Thoracic aorta (tissue), 2 donors: ENCODE measurements around the gene TFR2. TPM values are rescaled to one million over a fixed set of nuclear protein-coding genes. Genes with fewer than 3 reads are reported as not detected.

Experiments used
- ATAC-seq: fragments of 150-250 bp; one replicate; pipeline ENCODE4 v1.8.0; 2017; ENCODE audit warnings: low read depth; ENCODE audit not compliant: insufficient number of reproducible peaks, low FRiP score
- DNase-seq: peaks from one replicate; pipeline ENCODE4 v3.0.0-alpha.2; 2020; ENCODE audit warnings: low spot score
- H3K27ac ChIP-seq, 2 donors: fragments of 200-600 bp; sonication (generic); 1 replicate in 1 of 2; 2 replicates in 1 of 2; pipeline ENCODE4 v1.5.1; 2016; ENCODE audit warnings: mild to moderate bottlenecking in 2 of 2, moderate library complexity in 2 of 2
- H3K27me3 ChIP-seq: fragments of 200-600 bp; sonication (generic); replicated peaks from 2 replicates; pipeline ENCODE4 v1.6.0; 2016; ENCODE audit warnings: mild to moderate bottlenecking; ENCODE audit not compliant: insufficient read depth
- H3K36me3 ChIP-seq: fragments of 200-600 bp; sonication (generic); one replicate; pipeline ENCODE4 v1.5.1; 2016
- H3K4me1 ChIP-seq, 2 donors: fragments of 200-600 bp; sonication (generic); 1 replicate in 1 of 2; 2 replicates in 1 of 2; pipeline versions ENCODE4 v1.5.1 to v1.6.0; 2016; ENCODE audit warnings: low read depth in 2 of 2, mild to moderate bottlenecking in 1 of 2; ENCODE audit not compliant: control insufficient read depth in 1 of 2
- H3K4me3 ChIP-seq: fragments of 200-600 bp; sonication (generic); 2 replicates; pipeline ENCODE4 v1.5.1; 2016; ENCODE audit warnings: mild to moderate bottlenecking
- H3K9me3 ChIP-seq: fragments of 200-600 bp; sonication (generic); 2 replicates; pipeline ENCODE4 v1.5.1; 2016
- total RNA-seq, 2 donors: library from RNA; depleted of rRNA; stranded (reverse); fragments of >200 nt; gene quantifications; one replicate each; pipeline versions ENCODE4 v1.1.0 to v1.2.3, GENCODE V29; 2016
- TF ChIP-seq, protein P1 (sequence below): fragments of 200-600 bp; sonication (generic); IDR thresholded peaks from one replicate; pipeline ENCODE4 v1.5.1; 2019; ENCODE audit warnings: antibody characterized with exemption

The TFR2 gene
- total RNA-seq, 2 donors from 2014 or later = 0.35 to 1.9 TPM

DNA sequence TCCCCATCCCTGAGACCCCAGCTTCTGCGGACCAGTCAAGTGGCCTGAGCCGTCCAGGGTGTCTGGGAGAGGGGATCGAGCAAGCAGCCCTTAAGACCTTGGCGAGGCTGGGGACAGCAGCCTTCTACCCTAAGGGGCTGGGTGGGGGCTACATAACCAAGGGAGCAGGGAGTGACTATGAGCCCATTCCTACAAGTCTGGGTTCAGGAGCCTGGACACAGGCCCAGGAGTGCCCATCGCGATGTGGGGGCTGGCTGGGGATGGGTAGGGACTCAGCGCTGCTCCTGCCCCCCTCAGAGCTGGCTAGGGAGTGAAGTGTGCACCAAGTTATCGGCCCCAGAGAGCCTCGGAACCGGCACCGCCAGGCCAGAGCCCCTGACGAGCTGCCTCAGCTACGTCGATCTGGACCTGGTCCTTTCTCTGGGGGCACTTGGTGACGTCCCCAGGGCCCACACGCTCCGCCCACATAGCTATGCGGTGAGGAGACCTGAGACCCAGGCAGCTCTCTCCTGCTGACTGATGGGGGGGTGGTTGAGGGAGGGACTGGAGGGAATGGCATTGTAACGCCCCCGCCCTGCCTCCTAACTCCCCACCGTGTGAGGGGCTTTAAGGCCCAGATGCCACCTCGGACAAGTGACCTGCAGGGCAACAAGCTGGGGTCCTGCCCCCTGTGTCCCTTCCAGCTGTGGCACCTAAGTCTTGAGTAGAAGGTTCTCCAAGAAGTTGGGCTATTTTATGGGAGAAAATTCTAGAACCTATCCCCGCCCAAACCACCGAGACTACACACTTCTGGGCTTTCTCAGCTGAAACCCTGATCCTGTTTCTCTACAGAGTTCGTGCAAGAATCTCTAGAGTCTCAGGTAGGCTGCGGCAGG, 70.2 kb downstream of the TFR2 start:
- ATAC-seq (no peak), DNase-seq (no peak)
- Histone ChIP-seq H3K27ac (no peak overlapping the region), H3K4me1 (peaks cover 8 to 14% of the 10 kb centered on the region in 2 donors), H3K4me3 (no peak overlapping the region), H3K36me3 (peaks cover 16% of the 10 kb centered on the region), H3K27me3 (no peaks in the 10 kb centered on the region), H3K9me3 (no peaks in the 10 kb centered on the region)
- TF ChIP-seq, protein P1, sequence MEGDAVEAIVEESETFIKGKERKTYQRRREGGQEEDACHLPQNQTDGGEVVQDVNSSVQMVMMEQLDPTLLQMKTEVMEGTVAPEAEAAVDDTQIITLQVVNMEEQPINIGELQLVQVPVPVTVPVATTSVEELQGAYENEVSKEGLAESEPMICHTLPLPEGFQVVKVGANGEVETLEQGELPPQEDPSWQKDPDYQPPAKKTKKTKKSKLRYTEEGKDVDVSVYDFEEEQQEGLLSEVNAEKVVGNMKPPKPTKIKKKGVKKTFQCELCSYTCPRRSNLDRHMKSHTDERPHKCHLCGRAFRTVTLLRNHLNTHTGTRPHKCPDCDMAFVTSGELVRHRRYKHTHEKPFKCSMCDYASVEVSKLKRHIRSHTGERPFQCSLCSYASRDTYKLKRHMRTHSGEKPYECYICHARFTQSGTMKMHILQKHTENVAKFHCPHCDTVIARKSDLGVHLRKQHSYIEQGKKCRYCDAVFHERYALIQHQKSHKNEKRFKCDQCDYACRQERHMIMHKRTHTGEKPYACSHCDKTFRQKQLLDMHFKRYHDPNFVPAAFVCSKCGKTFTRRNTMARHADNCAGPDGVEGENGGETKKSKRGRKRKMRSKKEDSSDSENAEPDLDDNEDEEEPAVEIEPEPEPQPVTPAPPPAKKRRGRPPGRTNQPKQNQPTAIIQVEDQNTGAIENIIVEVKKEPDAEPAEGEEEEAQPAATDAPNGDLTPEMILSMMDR = no peak

Other genes with a start within 250 kb of the TFR2 start
- 1 to 10 TPM; 3.1 to 3.5 TPM for gene ZCWPW1, start 212.8 kb downstream of the TFR2 start, total RNA-seq
- 10 to 100 TPM; 27.2 to 27.8 TPM for gene MEPCE, start 211.7 kb downstream of the TFR2 start, total RNA-seq
- 10 to 100 TPM; 29.5 to 54.7 TPM for gene PPP1R35, start 205.1 kb downstream of the TFR2 start, total RNA-seq
- gene SPACDR, start 177.3 kb downstream of the TFR2 start, total RNA-seq = not detected
- 10 to 100 TPM; 25.7 to 45.5 TPM for gene TSC22D4, start 162.3 kb downstream of the TFR2 start, total RNA-seq
- gene NYAP1, start 157.6 kb downstream of the TFR2 start, total RNA-seq = under 1 TPM; 0.92 to 0.95 TPM
- 10 to 100 TPM; 39.4 to 51.6 TPM for gene AGFG2, start 102.3 kb downstream of the TFR2 start, total RNA-seq
- gene SAP25, start 67.7 kb downstream of the TFR2 start, total RNA-seq = 1 to 10 TPM in 1 of 2 donors, under 1 TPM in 1; 0.81 to 1.1 TPM
- gene LRCH4, start 55.4 kb downstream of the TFR2 start, total RNA-seq = 100 to 1,000 TPM in 1 of 2 donors, 10 to 100 TPM in 1; 99.8 to 131 TPM
- gene FBXO24, start 55.2 kb downstream of the TFR2 start, total RNA-seq = not detected
- 100 to 1,000 TPM; 130 to 140 TPM for gene PCOLCE, start 39.2 kb downstream of the TFR2 start, total RNA-seq
- 10 to 100 TPM in 1 of 2 donors, 1 to 10 TPM in 1; 9.2 to 29.6 TPM for gene MOSPD3, start 29.0 kb downstream of the TFR2 start, total RNA-seq
- not detected for gene ACTL6B, start 14.9 kb upstream of the TFR2 start, total RNA-seq
- 100 to 1,000 TPM; 176 to 255 TPM for gene GNB2, start 32.2 kb upstream of the TFR2 start, total RNA-seq
- gene GIGYF1, start 52.7 kb upstream of the TFR2 start, total RNA-seq = 10 to 100 TPM; 35.7 to 40.7 TPM
- gene POP7, start 64.6 kb upstream of the TFR2 start, total RNA-seq = 10 to 100 TPM; 19.6 to 21.0 TPM
- gene EPO, start 78.9 kb upstream of the TFR2 start, total RNA-seq = not detected
- gene ZAN, start 92.0 kb upstream of the TFR2 start, total RNA-seq = not detected
- gene EPHB4, start 186.0 kb upstream of the TFR2 start, total RNA-seq = 10 to 100 TPM; 20.5 to 29.4 TPM
- gene SLC12A9, start 211.2 kb upstream of the TFR2 start, total RNA-seq = 10 to 100 TPM; 20.0 to 25.2 TPM
- gene TRIP6, start 225.8 kb upstream of the TFR2 start, total RNA-seq = 100 to 1,000 TPM in 1 of 2 donors, 10 to 100 TPM in 1; 71.9 to 103 TPM
- gene SRRT, start 233.6 kb upstream of the TFR2 start, total RNA-seq = 100 to 1,000 TPM; 109 TPM
- gene UFSP1, start 248.2 kb upstream of the TFR2 start, total RNA-seq = 1 to 10 TPM; 2.7 to 4.1 TPM